ENCODE measurements around the gene KIF26B.

Gene KIF26B

GRCh38 chr1:245168086-245168485 is 13.3 kb downstream of the KIF26B start:
- no peak for TF ChIP-seq CTCF (IDR thresholded peaks at IDR 0.05; ENCODE audit: low read depth, low read length)
- DNase-seq (ENCODE audit: low read depth in 2 of 2), result no peak
- no peak overlapping the region for H3K4me3 ChIP-seq (replicated peaks in 1 of 2; ENCODE audit: low read depth in 2 of 2, low read length in 2 of 2)

- H3K4me3 ChIP-seq (replicated peaks in 1 of 2; ENCODE audit: low read depth in 2 of 2, low read length in 2 of 2), result no peak overlapping the region
- TF ChIP-seq CTCF (IDR thresholded peaks at IDR 0.05; ENCODE audit: low read depth, low read length), result no peak
- no peak for DNase-seq (ENCODE audit: low read depth in 2 of 2)
Observed at GRCh38 chr1:245168906-245169305, 14.1 kb downstream of the KIF26B start.

- no peak overlapping the region for H3K4me3 ChIP-seq (replicated peaks in 1 of 2; ENCODE audit: low read depth in 2 of 2, low read length in 2 of 2)
- DNase-seq (ENCODE audit: low read depth in 2 of 2), result no peak
- TF ChIP-seq CTCF (IDR thresholded peaks at IDR 0.05; ENCODE audit: low read depth, low read length), result no peak
Observed at GRCh38 chr1:245169376-245169775, 14.6 kb downstream of the KIF26B start.

- no peak for TF ChIP-seq CTCF (IDR thresholded peaks at IDR 0.05; ENCODE audit: low read depth, low read length)
Observed at GRCh38 chr1:245172026-245172425, 17.2 kb downstream of the KIF26B start.

GRCh38 chr1:245172829-245173228 is 18.0 kb downstream of the KIF26B start:
- no peak for TF ChIP-seq CTCF (IDR thresholded peaks at IDR 0.05; ENCODE audit: low read depth, low read length)
- DNase-seq (ENCODE audit: low read depth in 2 of 2), result no peak
- H3K4me3 ChIP-seq (replicated peaks in 1 of 2; ENCODE audit: low read depth in 2 of 2, low read length in 2 of 2), result no peak overlapping the region

More at GRCh38 chr1:245172026-245172425, 17.2 kb downstream of the KIF26B start:
- no peak overlapping the region for H3K4me3 ChIP-seq (replicated peaks in 1 of 2; ENCODE audit: low read depth in 2 of 2, low read length in 2 of 2)
- no peak for DNase-seq (ENCODE audit: low read depth in 2 of 2)

GRCh38 chr1:245173446-245174211 is 18.8 kb downstream of the KIF26B start:
- no peak overlapping the region for H3K4me3 ChIP-seq (replicated peaks in 1 of 2; ENCODE audit: low read depth in 2 of 2, low read length in 2 of 2)
- TF ChIP-seq CTCF (IDR thresholded peaks at IDR 0.05; ENCODE audit: low read depth, low read length), result no peak
- no peak for DNase-seq (ENCODE audit: low read depth in 2 of 2)
